Suppressor macrophage (primary cell): ENCODE results near the gene ZGPAT.
"Not testable (repeated sequence)": the region's sequence is repeated elsewhere in the genome, so short reads cannot be mapped to it uniquely, and the experiment has no call there.

Source experiments
- DNase-seq, 4 experiments: peaks; one replicate each; pipeline ENCODE4 v3.0.0-alpha.2; 2020 to 2022
- total RNA-seq, 17 experiments: gene quantifications; one replicate each; lab custom pipeline; 2026; ENCODE audit warnings: mixed read lengths in 6 of 17, inconsistent platforms in 3 of 17; lab: John Stamatoyannopoulos, UW

The ZGPAT gene
- 2.6 to 10.1 (median 5.0) reads per million in 17 experiments for total RNA-seq

- DNase-seq: peak; percentile 93 to 98 (median 96)
Measured at GRCh38 chr20:63707558-63708300, at the start of gene ZGPAT, which contains the start of gene ARFRP1. Gene ZGPAT (plus strand): TSS chr20:63708039. CDS start chr20:63708581, 542 bp downstream. Gene ARFRP1 (minus strand): TSS chr20:63707976. CDS start chr20:63707091, 885 bp downstream.

- peak; percentile 68 to 84 (median 82) for DNase-seq
Measured at GRCh38 chr20:63658749-63659187, 49.1 kb upstream of the ZGPAT start.

GRCh38 chr20:63659370-63659769, 48.5 kb upstream of the ZGPAT start:
- no peak for DNase-seq

GRCh38 chr20:63660174-63660573, 47.7 kb upstream of the ZGPAT start:
- not testable (repeated sequence) for DNase-seq

GRCh38 chr20:63660622-63661021, 47.2 kb upstream of the ZGPAT start:
- DNase-seq: no peak

- no peak for DNase-seq
Measured at GRCh38 chr20:63661108-63661507, 46.7 kb upstream of the ZGPAT start.

GRCh38 chr20:63661959-63662812, 45.7 kb upstream of the ZGPAT start:
- DNase-seq: no peak

GRCh38 chr20:63662813-63663189, 45.0 kb upstream of the ZGPAT start:
- no peak for DNase-seq

- no peak for DNase-seq
Measured at GRCh38 chr20:63663332-63664066, 44.3 kb upstream of the ZGPAT start.

- no peak for DNase-seq
Measured at GRCh38 chr20:63664143-63664851, 43.5 kb upstream of the ZGPAT start.

- no peak for DNase-seq
Measured at GRCh38 chr20:63664861-63665594, 42.8 kb upstream of the ZGPAT start.

- DNase-seq: no peak
Measured at GRCh38 chr20:63665708-63666107, 42.1 kb upstream of the ZGPAT start.

- DNase-seq: no peak
Measured at GRCh38 chr20:63667858-63668257, 40.0 kb upstream of the ZGPAT start.

GRCh38 chr20:63668351-63668750, 39.5 kb upstream of the ZGPAT start:
- no peak for DNase-seq

GRCh38 chr20:63671695-63672094, 36.1 kb upstream of the ZGPAT start:
- not testable (repeated sequence) for DNase-seq

GRCh38 chr20:63672666-63673065, 35.2 kb upstream of the ZGPAT start:
- no peak for DNase-seq

- no peak for DNase-seq
Measured at GRCh38 chr20:63673951-63674350, 33.9 kb upstream of the ZGPAT start.

- no peak for DNase-seq
Measured at GRCh38 chr20:63675681-63676368, 32.0 kb upstream of the ZGPAT start.

- DNase-seq: no peak
Measured at GRCh38 chr20:63678071-63678470, 29.8 kb upstream of the ZGPAT start.

- DNase-seq: no peak
Measured at GRCh38 chr20:63678667-63679465, 29.0 kb upstream of the ZGPAT start.
